OCI-LY3 (cell line): ENCODE results near the gene APPL1.

Source experiments
- CTCF ChIP-seq: fragments of 200-600, 300-600 bp; sonication (generic); IDR thresholded peaks from 2 replicates; pipeline ENCODE4 v1.5.1; 2014; ENCODE audit warnings: antibody characterized with exemption, low read length, low read depth
- EZH2phosphoT487 ChIP-seq: fragments of 200-600 bp; shearing (Covaris generic); IDR thresholded peaks from 2 replicates; pipeline ENCODE4 v1.6.1; 2018; ENCODE audit warnings: antibody characterized with exemption, mixed run types, low read depth

GRCh38 chr3:57274845-57275244 lies 47.3 kb downstream of the APPL1 start:
- TF ChIP-seq CTCF (no peak), EZH2phosphoT487 (no peak)
